Measurements from ENCODE around the gene TOB1.

Gene TOB1

GRCh38 chr17:50866261-50866949 lies at the start of gene TOB1:
Gene TOB1, minus strand, starts transcription at chr17:50866354. Its CDS starts 2,337 bp downstream, at chr17:50864017.
- DNase-seq (ENCODE audit: low read depth, low spot score), result peak; percentile 91

GRCh38 chr17:50914505-50915063 lies 48.4 kb upstream of the TOB1 start:
- no peak for DNase-seq (ENCODE audit: low read depth, low spot score)

GRCh38 chr17:50913120-50913519 lies 47.0 kb upstream of the TOB1 start:
- no peak for DNase-seq (ENCODE audit: low read depth, low spot score)

GRCh38 chr17:50911890-50912289 lies 45.7 kb upstream of the TOB1 start:
- no peak for DNase-seq (ENCODE audit: low read depth, low spot score)

GRCh38 chr17:50911450-50911849 lies 45.3 kb upstream of the TOB1 start:
- DNase-seq (ENCODE audit: low read depth, low spot score), result no peak

- peak; percentile 37 for DNase-seq (ENCODE audit: low read depth, low spot score)
Observed at GRCh38 chr17:50909765-50910605, 43.8 kb upstream of the TOB1 start.

GRCh38 chr17:50908860-50909764 lies 43.0 kb upstream of the TOB1 start:
- DNase-seq (ENCODE audit: low read depth, low spot score), result no peak

- DNase-seq (ENCODE audit: low read depth, low spot score), result no peak
Observed at GRCh38 chr17:50908140-50908859, 42.1 kb upstream of the TOB1 start.

- DNase-seq (ENCODE audit: low read depth, low spot score), result no peak
Observed at GRCh38 chr17:50906443-50906842, 40.3 kb upstream of the TOB1 start.

- no peak for DNase-seq (ENCODE audit: low read depth, low spot score)
Observed at GRCh38 chr17:50905460-50905803, 39.3 kb upstream of the TOB1 start.

GRCh38 chr17:50904518-50905459 lies 38.6 kb upstream of the TOB1 start:
- no peak for DNase-seq (ENCODE audit: low read depth, low spot score)

- DNase-seq (ENCODE audit: low read depth, low spot score), result peak; percentile 21
Observed at GRCh38 chr17:50903604-50904517, 37.7 kb upstream of the TOB1 start.

- DNase-seq (ENCODE audit: low read depth, low spot score), result no peak
Observed at GRCh38 chr17:50902372-50903353, 36.5 kb upstream of the TOB1 start.

GRCh38 chr17:50900383-50900892 lies 34.3 kb upstream of the TOB1 start:
- no peak for DNase-seq (ENCODE audit: low read depth, low spot score)

- DNase-seq (ENCODE audit: low read depth, low spot score), result no peak
Observed at GRCh38 chr17:50899559-50900319, 33.6 kb upstream of the TOB1 start.

- no peak for DNase-seq (ENCODE audit: low read depth, low spot score)
Observed at GRCh38 chr17:50899005-50899460, 32.9 kb upstream of the TOB1 start.
